Liver (tissue), 9 donors: ENCODE data around the gene THBD. TPM values are rescaled to one million over a fixed set of nuclear protein-coding genes. Genes with fewer than 3 reads are reported as not detected.

Experiments used
- DNase-seq: peaks from one replicate; pipeline ENCODE4 v3.0.0-alpha.2; 2017; ENCODE audit warnings: low spot score
- H3K27ac ChIP-seq, 2 donors: one replicate each; pipeline ENCODE4 v1.7.0; 2013; ENCODE audit warnings: inconsistent platforms in 2 of 2, low read length in 2 of 2, control low read depth in 1 of 2, low read depth in 1 of 2, mild to moderate bottlenecking in 1 of 2
- H3K27me3 ChIP-seq, 4 donors: one replicate each; pipeline versions ENCODE4 v1.6.1 to v1.7.0; 2013; ENCODE audit warnings: low read length in 3 of 4, inconsistent platforms in 1 of 4, mild to moderate bottlenecking in 1 of 4, moderate library complexity in 1 of 4; ENCODE audit not compliant: control insufficient read depth in 4 of 4, insufficient read depth in 4 of 4
- H3K36me3 ChIP-seq, 4 donors: one replicate each; pipeline versions ENCODE4 v1.6.1 to v1.7.0; 2013; ENCODE audit warnings: low read length in 3 of 4, mild to moderate bottlenecking in 3 of 4, low read depth in 1 of 4, moderate library complexity in 1 of 4; ENCODE audit not compliant: control insufficient read depth in 4 of 4, insufficient read depth in 3 of 4
- H3K4me1 ChIP-seq, 4 donors: one replicate each; pipeline versions ENCODE4 v1.6.1 to v1.7.0; 2013; ENCODE audit warnings: low read length in 3 of 4, mild to moderate bottlenecking in 3 of 4, moderate library complexity in 1 of 4; ENCODE audit not compliant: control insufficient read depth in 4 of 4, insufficient read depth in 4 of 4
- H3K4me3 ChIP-seq, 3 donors: one replicate each; pipeline versions ENCODE4 v1.6.1 to v1.7.0; 2013; ENCODE audit warnings: low read length in 3 of 3, control low read depth in 1 of 3, low read depth in 1 of 3, mild to moderate bottlenecking in 1 of 3
- H3K9ac ChIP-seq, 2 donors: one replicate each; pipeline ENCODE4 v1.7.0; 2013; ENCODE audit warnings: low read length in 2 of 2, mild to moderate bottlenecking in 2 of 2, moderate library complexity in 2 of 2, control low read depth in 1 of 2, low read depth in 1 of 2
- H3K9me3 ChIP-seq, 4 donors: one replicate each; pipeline versions ENCODE4 v1.6.1 to v1.7.0; 2013; ENCODE audit warnings: low read length in 3 of 4; ENCODE audit not compliant: control insufficient read depth in 4 of 4
- ATF3 ChIP-seq: IDR thresholded peaks from 2 replicates; pipeline ENCODE4 v1.6.1; 2016; ENCODE audit warnings: antibody characterized with exemption
- CTCF ChIP-seq: fragments of 150-350 bp; IDR thresholded peaks from 2 replicates; pipeline ENCODE4 v1.5.1; 2017; ENCODE audit warnings: improper control_type of control experiment, low read depth, low read length; ENCODE audit not compliant: missing input control
- EGR1 ChIP-seq, 2 donors: IDR thresholded peaks; 2 replicates each; pipeline ENCODE4 v1.6.1; 2016 to 2018; ENCODE audit warnings: antibody characterized with exemption in 2 of 2, low read depth in 2 of 2
- FOXA1 ChIP-seq: IDR thresholded peaks from 2 replicates; pipeline ENCODE4 v1.6.1; 2016; ENCODE audit warnings: antibody characterized with exemption
- FOXA2 ChIP-seq: IDR thresholded peaks from 2 replicates; pipeline ENCODE4 v1.6.1; 2016; ENCODE audit warnings: antibody characterized with exemption
- GABPA ChIP-seq, 2 donors: IDR thresholded peaks in 1 of 2; conservative IDR thresholded peaks in 1 of 2; 2 replicates each; pipeline ENCODE4 v1.6.1; 2016; ENCODE audit warnings: antibody characterized with exemption in 2 of 2, mild to moderate bottlenecking in 1 of 2, moderate library complexity in 1 of 2
- HNF4A ChIP-seq, 2 donors: conservative IDR thresholded peaks; 2 replicates each; pipeline ENCODE4 v1.6.1; 2016; ENCODE audit warnings: antibody characterized with exemption in 2 of 2, mild to moderate bottlenecking in 2 of 2
- HNF4G ChIP-seq: IDR thresholded peaks from 2 replicates; pipeline ENCODE4 v1.6.1; 2016; ENCODE audit warnings: antibody characterized with exemption
- JUND ChIP-seq, 2 donors: IDR thresholded peaks; 2 replicates each; pipeline ENCODE4 v1.6.1; 2016; ENCODE audit warnings: antibody characterized with exemption in 2 of 2
- MAX ChIP-seq: IDR thresholded peaks from 2 replicates; pipeline ENCODE4 v1.6.1; 2016; ENCODE audit warnings: antibody characterized with exemption
- NR2F2 ChIP-seq: IDR thresholded peaks from 2 replicates; pipeline ENCODE4 v1.6.1; 2016; ENCODE audit warnings: antibody characterized with exemption
- RAD21 ChIP-seq, 2 donors: IDR thresholded peaks; 2 replicates each; pipeline ENCODE4 v1.6.1; 2016; ENCODE audit warnings: antibody characterized with exemption in 2 of 2, mild to moderate bottlenecking in 2 of 2
- REST ChIP-seq: IDR thresholded peaks from 2 replicates; pipeline ENCODE4 v1.6.1; 2016; ENCODE audit warnings: antibody characterized with exemption, mild to moderate bottlenecking
- RXRA ChIP-seq, 2 donors: IDR thresholded peaks; 2 replicates each; pipeline ENCODE4 v1.6.1; 2017 to 2018; ENCODE audit warnings: antibody characterized with exemption in 2 of 2, mild to moderate bottlenecking in 1 of 2
- SP1 ChIP-seq: IDR thresholded peaks from 2 replicates; pipeline ENCODE4 v1.6.1; 2018; ENCODE audit warnings: antibody characterized with exemption, mild to moderate bottlenecking
- TAF1 ChIP-seq: conservative IDR thresholded peaks from 2 replicates; pipeline ENCODE4 v1.6.1; 2016; ENCODE audit warnings: antibody characterized with exemption, mild to moderate bottlenecking
- YY1 ChIP-seq: IDR thresholded peaks from 2 replicates; pipeline ENCODE4 v1.6.1; 2016; ENCODE audit warnings: antibody characterized with exemption, mild to moderate bottlenecking
- ZBTB33 ChIP-seq: IDR thresholded peaks from 2 replicates; pipeline ENCODE4 v1.6.1; 2016; ENCODE audit warnings: antibody characterized with exemption
- WGBS: extraction: QIAGEN DNeasy Blood & Tissue Kit; methylation state at CpG from one replicate; pipeline ENCODE4 v1.1.7; 2013; 5-methylcytosine and 5-hydroxymethylcytosine counted together
- polyA plus RNA-seq, 2 donors: library from polyadenylated mRNA; stranded (reverse) in 1 of 2; unstranded in 1 of 2; fragments of 200-250 nt in 1 of 2; fragments of >200 nt in 1 of 2; fragmentation: Nextera tagmentation in 1 of 2; extraction: Ambion mirVana in 1 of 2; gene quantifications; one replicate each; pipeline versions ENCODE4 v1.2.1 to v1.2.3, GENCODE V29; 2013 to 2015
- total RNA-seq, 2 donors: library from RNA; depleted of rRNA; stranded (reverse); fragments of >200 nt; gene quantifications; one replicate each; pipeline ENCODE4 v1.2.3, GENCODE V29; 2014
- donor health status: healthy.
- donor health status: healthy.
- donor health status: healthy.
- donor health status: healthy.
- donor health status: healthy.

THBD gene
- total and polyA plus RNA-seq, 4 donors: 1.4 to 6.6 (median 3.1) TPM

- peak; percentile 52 for DNase-seq
- TF ChIP-seq MAX (no peak), YY1 (no peak), REST (no peak), ATF3 (no peak), RAD21 (IDR thresholded peaks at IDR 0.05) (no peak), RXRA (IDR thresholded peaks at IDR 0.05) (no peak), CTCF (no peak), HNF4G (no peak), FOXA1 (no peak), EGR1 (IDR thresholded peaks at IDR 0.05; ENCODE audit: low read depth in 2 of 2) (no peak), ZBTB33 (no peak), TAF1 (no peak), GABPA (IDR thresholded peaks at IDR 0.05 in 1 of 2, conservative IDR thresholded peaks at IDR 0.05 in 1 of 2) (no peak), NR2F2 (no peak), SP1 (no peak), HNF4A (conservative IDR thresholded peaks at IDR 0.05) (no peak), FOXA2 (no peak), JUND (IDR thresholded peaks at IDR 0.05) (no peak)
- H3K4me1 ChIP-seq: peaks cover 2 to 9% (median 3%) of the 10 kb centered on the region in 4 donors
- H3K36me3 ChIP-seq: no peaks in the 10 kb centered on the region
- no peak overlapping the region for H3K9ac ChIP-seq
- 62% methylated on average over 6 of the region's 6 CpGs for WGBS
- H3K4me3 ChIP-seq: no peak overlapping the region
- H3K27ac ChIP-seq: no peak overlapping the region
- peaks cover 0 to 9% (median 3%) of the 10 kb centered on the region in 4 donors for H3K27me3 ChIP-seq
- H3K9me3 ChIP-seq: peaks cover 0 to 2% (median 0%) of the 10 kb centered on the region in 4 donors
These were observed 6.1 kb downstream of the THBD start for GRCh38 chr20:23043376-23043775.
